ENCODE results near the gene CDK14.

Gene CDK14

GRCh38 chr7:91050677-91051076, 454.6 kb downstream of the CDK14 start:
- no peak overlapping the region for H2BK5ac ChIP-seq (ENCODE audit: low read depth, low read length, poor library complexity)
- no peak overlapping the region for H3K18ac ChIP-seq (ENCODE audit: low read length)
- H3K27ac ChIP-seq (ENCODE audit: low read depth, low read length), result no peak overlapping the region
- no peak overlapping the region for H4K91ac ChIP-seq (ENCODE audit: low read depth, low read length)
- peaks cover 0 to 6% of the 10 kb centered on the region in 2 experiments for H3K4me1 ChIP-seq (ENCODE audit: control insufficient read depth in 1 of 2, insufficient read depth in 2 of 2, low read length in 2 of 2)
- H4K8ac ChIP-seq (ENCODE audit: low read depth, low read length), result no peak overlapping the region
- WGBS (ENCODE audit: extremely low coverage, insufficient coverage, insufficient read length), result no CpG with 5 or more reads among the region's 2 CpGs
- H2AFZ ChIP-seq (ENCODE audit: insufficient read depth, low read length, poor library complexity), result no peak overlapping the region
- no peaks in the 10 kb centered on the region for H3K27me3 ChIP-seq (ENCODE audit: insufficient read depth, low read length)
- no peak overlapping the region for H2AK5ac ChIP-seq (ENCODE audit: low read length)
- no peak overlapping the region for H2BK120ac ChIP-seq (ENCODE audit: insufficient read depth, low read length, poor library complexity)
- no peaks in the 10 kb centered on the region for H3K79me1 ChIP-seq (ENCODE audit: low read length)
- no peak overlapping the region for H3K9ac ChIP-seq (ENCODE audit: low read length)
- H3K9me3 ChIP-seq (ENCODE audit: insufficient read depth, low read depth, low read length), result no peaks in the 10 kb centered on the region
- no peak overlapping the region for H3K14ac ChIP-seq (ENCODE audit: low read length)
- no peak overlapping the region for H3K4me2 ChIP-seq (ENCODE audit: low read length)
- H2BK12ac ChIP-seq (ENCODE audit: low read length), result no peak overlapping the region
- no peak overlapping the region for H3K4ac ChIP-seq (ENCODE audit: low read depth, low read length)
- H3K36me3 ChIP-seq (ENCODE audit: control insufficient read depth in 1 of 2, insufficient read depth in 2 of 2, low read length in 2 of 2), result no peaks in the 10 kb centered on the region
- no peaks in the 10 kb centered on the region for H3K79me2 ChIP-seq (ENCODE audit: control insufficient read depth, insufficient read depth, low read length, poor library complexity)
- DNase-seq, result no peak
- no peak overlapping the region for H3K23ac ChIP-seq (ENCODE audit: low read length)
- H3K4me3 ChIP-seq (ENCODE audit: low read depth, low read length), result no peak overlapping the region
- no peak overlapping the region for H4K12ac ChIP-seq (ENCODE audit: low read depth, low read length)

GRCh38 chr7:91051966-91052365, 455.8 kb downstream of the CDK14 start:
- Histone ChIP-seq H3K14ac (ENCODE audit: low read length) (no peak overlapping the region), H3K79me1 (ENCODE audit: low read length) (no peaks in the 10 kb centered on the region), H3K4ac (ENCODE audit: low read depth, low read length) (no peak overlapping the region), H3K23ac (ENCODE audit: low read length) (no peak overlapping the region), H3K18ac (ENCODE audit: low read length) (no peak overlapping the region), H3K79me2 (ENCODE audit: control insufficient read depth, insufficient read depth, low read length, poor library complexity) (no peaks in the 10 kb centered on the region), H3K27me3 (ENCODE audit: insufficient read depth, low read length) (no peaks in the 10 kb centered on the region), H2BK5ac (ENCODE audit: low read depth, low read length, poor library complexity) (no peak overlapping the region), H4K8ac (ENCODE audit: low read depth, low read length) (no peak overlapping the region), H3K4me2 (ENCODE audit: low read length) (no peak overlapping the region), H2AK5ac (ENCODE audit: low read length) (no peak overlapping the region), H2BK120ac (ENCODE audit: insufficient read depth, low read length, poor library complexity) (no peak overlapping the region), H3K9me3 (ENCODE audit: insufficient read depth, low read depth, low read length) (no peaks in the 10 kb centered on the region), H4K12ac (ENCODE audit: low read depth, low read length) (no peak overlapping the region), H3K36me3 (ENCODE audit: control insufficient read depth in 1 of 2, insufficient read depth in 2 of 2, low read length in 2 of 2) (no peaks in the 10 kb centered on the region), H3K4me1 (ENCODE audit: control insufficient read depth in 1 of 2, insufficient read depth in 2 of 2, low read length in 2 of 2) (peaks cover 0 to 6% of the 10 kb centered on the region in 2 experiments), H3K9ac (ENCODE audit: low read length) (no peak overlapping the region), H3K4me3 (ENCODE audit: low read depth, low read length) (no peak overlapping the region), H4K91ac (ENCODE audit: low read depth, low read length) (no peak overlapping the region), H2BK12ac (ENCODE audit: low read length) (no peak overlapping the region), H3K27ac (ENCODE audit: low read depth, low read length) (no peak overlapping the region), H2AFZ (ENCODE audit: insufficient read depth, low read length, poor library complexity) (no peak overlapping the region)
- no CpG with 5 or more reads among the region's 3 CpGs for WGBS (ENCODE audit: extremely low coverage, insufficient coverage, insufficient read length)
- DNase-seq, result no peak

- Histone ChIP-seq H3K79me1 (ENCODE audit: low read length) (no peaks in the 10 kb centered on the region), H3K4me2 (ENCODE audit: low read length) (no peak overlapping the region), H2BK5ac (ENCODE audit: low read depth, low read length, poor library complexity) (no peak overlapping the region), H3K4me1 (ENCODE audit: control insufficient read depth in 1 of 2, insufficient read depth in 2 of 2, low read length in 2 of 2) (peaks cover 0 to 6% of the 10 kb centered on the region in 2 experiments), H3K14ac (ENCODE audit: low read length) (no peak overlapping the region), H3K4ac (ENCODE audit: low read depth, low read length) (no peak overlapping the region), H4K91ac (ENCODE audit: low read depth, low read length) (no peak overlapping the region), H4K12ac (ENCODE audit: low read depth, low read length) (no peak overlapping the region), H3K9ac (ENCODE audit: low read length) (no peak overlapping the region), H2AFZ (ENCODE audit: insufficient read depth, low read length, poor library complexity) (no peak overlapping the region), H3K23ac (ENCODE audit: low read length) (no peak overlapping the region), H4K8ac (ENCODE audit: low read depth, low read length) (no peak overlapping the region), H3K36me3 (ENCODE audit: control insufficient read depth in 1 of 2, insufficient read depth in 2 of 2, low read length in 2 of 2) (no peaks in the 10 kb centered on the region), H2BK12ac (ENCODE audit: low read length) (no peak overlapping the region), H2BK120ac (ENCODE audit: insufficient read depth, low read length, poor library complexity) (no peak overlapping the region), H3K79me2 (ENCODE audit: control insufficient read depth, insufficient read depth, low read length, poor library complexity) (no peaks in the 10 kb centered on the region), H3K9me3 (ENCODE audit: insufficient read depth, low read depth, low read length) (no peaks in the 10 kb centered on the region), H3K27me3 (ENCODE audit: insufficient read depth, low read length) (no peaks in the 10 kb centered on the region), H3K27ac (ENCODE audit: low read depth, low read length) (no peak overlapping the region), H3K18ac (ENCODE audit: low read length) (no peak overlapping the region), H2AK5ac (ENCODE audit: low read length) (no peak overlapping the region), H3K4me3 (ENCODE audit: low read depth, low read length) (no peak overlapping the region)
- DNase-seq, result no peak
- no CpG with 5 or more reads among the region's 2 CpGs for WGBS (ENCODE audit: extremely low coverage, insufficient coverage, insufficient read length)
Observed at GRCh38 chr7:91054374-91054773, 458.3 kb downstream of the CDK14 start.

GRCh38 chr7:91055219-91055618, 459.1 kb downstream of the CDK14 start:
- H3K27ac ChIP-seq (ENCODE audit: low read depth, low read length), result no peak overlapping the region
- no peak overlapping the region for H3K14ac ChIP-seq (ENCODE audit: low read length)
- H2BK120ac ChIP-seq (ENCODE audit: insufficient read depth, low read length, poor library complexity), result no peak overlapping the region
- no peaks in the 10 kb centered on the region for H3K79me1 ChIP-seq (ENCODE audit: low read length)
- H3K36me3 ChIP-seq (ENCODE audit: control insufficient read depth in 1 of 2, insufficient read depth in 2 of 2, low read length in 2 of 2), result no peaks in the 10 kb centered on the region
- WGBS (ENCODE audit: extremely low coverage, insufficient coverage, insufficient read length), result no CpG with 5 or more reads among the region's 2 CpGs
- no peak overlapping the region for H2AFZ ChIP-seq (ENCODE audit: insufficient read depth, low read length, poor library complexity)
- H3K4ac ChIP-seq (ENCODE audit: low read depth, low read length), result no peak overlapping the region
- H2BK12ac ChIP-seq (ENCODE audit: low read length), result no peak overlapping the region
- H2AK5ac ChIP-seq (ENCODE audit: low read length), result no peak overlapping the region
- no peak overlapping the region for H3K4me3 ChIP-seq (ENCODE audit: low read depth, low read length)
- no peaks in the 10 kb centered on the region for H3K27me3 ChIP-seq (ENCODE audit: insufficient read depth, low read length)
- no peak overlapping the region for H4K12ac ChIP-seq (ENCODE audit: low read depth, low read length)
- peaks cover 0 to 6% of the 10 kb centered on the region in 2 experiments for H3K4me1 ChIP-seq (ENCODE audit: control insufficient read depth in 1 of 2, insufficient read depth in 2 of 2, low read length in 2 of 2)
- H4K91ac ChIP-seq (ENCODE audit: low read depth, low read length), result no peak overlapping the region
- H3K18ac ChIP-seq (ENCODE audit: low read length), result no peak overlapping the region
- H3K9me3 ChIP-seq (ENCODE audit: insufficient read depth, low read depth, low read length), result no peaks in the 10 kb centered on the region
- H4K8ac ChIP-seq (ENCODE audit: low read depth, low read length), result no peak overlapping the region
- no peaks in the 10 kb centered on the region for H3K79me2 ChIP-seq (ENCODE audit: control insufficient read depth, insufficient read depth, low read length, poor library complexity)
- no peak overlapping the region for H3K9ac ChIP-seq (ENCODE audit: low read length)
- no peak for DNase-seq
- no peak overlapping the region for H3K23ac ChIP-seq (ENCODE audit: low read length)
- H3K4me2 ChIP-seq (ENCODE audit: low read length), result no peak overlapping the region
- H2BK5ac ChIP-seq (ENCODE audit: low read depth, low read length, poor library complexity), result no peak overlapping the region
